ENCODE results near the gene RBFOX2. TPM values are rescaled to one million over a fixed set of nuclear protein-coding genes. Genes with fewer than 3 reads are reported as not detected.

RBFOX2 gene
- total RNA-seq, 2 donors from 2014 or later = 104 to 120 TPM

GRCh38 chr22:36010882-36011281 is 17.7 kb downstream of the RBFOX2 start:
- no peaks in the 10 kb centered on the region for H3K36me3 Mint-ChIP-seq (ENCODE audit: low read depth)
- WGBS, 2 experiments (ENCODE audit: insufficient coverage in 1 of 2, insufficient read length in 1 of 2) = 89 to 100% methylated on average over 1 to 2 of the region's 2 CpGs
- H3K9me3 Mint-ChIP-seq = no peaks in the 10 kb centered on the region
- DNase-seq = no peak
- Histone ChIP-seq H3K27ac (ENCODE audit: low read depth, low read length) (no peak overlapping the region), H3K9me3 (ENCODE audit: control insufficient read depth, low read length) (no peaks in the 10 kb centered on the region), H3K4me3 (ENCODE audit: low read length) (no peak overlapping the region), H3K36me3 (ENCODE audit: control insufficient read depth, insufficient read depth, low read length) (no peaks in the 10 kb centered on the region), H3K9ac (ENCODE audit: extremely low read depth, low read length, poor library complexity, severe bottlenecking) (no peak overlapping the region), H3K27me3 (ENCODE audit: control insufficient read depth, insufficient read depth, low read length, poor library complexity, severe bottlenecking) (peaks cover 2% of the 10 kb centered on the region), H3K4me1 (ENCODE audit: control insufficient read depth, insufficient read depth, low read length) (peaks cover 19% of the 10 kb centered on the region)
- H3K27me3 Mint-ChIP-seq (ENCODE audit: insufficient read depth) = no peaks in the 10 kb centered on the region
- no peak overlapping the region for H3K4me3 Mint-ChIP-seq
- peaks cover 40% of the 10 kb centered on the region for H3K4me1 Mint-ChIP-seq
- no peak for TF ChIP-seq CTCF (conservative IDR thresholded peaks at IDR 0.05)
- no peak overlapping the region for H3K27ac Mint-ChIP-seq

- DNase-seq = peak; percentile 75
- H3K27ac ChIP-seq (ENCODE audit: low read depth, low read length) = no peak overlapping the region
These were observed 18.5 kb downstream of the RBFOX2 start for GRCh38 chr22:36010090-36010489.

GRCh38 chr22:36009085-36009484 is 19.5 kb downstream of the RBFOX2 start:
- no peaks in the 10 kb centered on the region for H3K27me3 Mint-ChIP-seq (ENCODE audit: insufficient read depth)
- no peak overlapping the region for H3K9ac ChIP-seq (ENCODE audit: extremely low read depth, low read length, poor library complexity, severe bottlenecking)
- TF ChIP-seq CTCF (conservative IDR thresholded peaks at IDR 0.05) = no peak
- no peak overlapping the region for H3K4me3 ChIP-seq (ENCODE audit: low read length)
- H3K27ac ChIP-seq (ENCODE audit: low read depth, low read length) = no peak overlapping the region
- no peaks in the 10 kb centered on the region for H3K9me3 Mint-ChIP-seq
- peaks cover 34% of the 10 kb centered on the region for H3K4me1 Mint-ChIP-seq
- no peaks in the 10 kb centered on the region for H3K36me3 ChIP-seq (ENCODE audit: control insufficient read depth, insufficient read depth, low read length)
- no peak for DNase-seq
- H3K9me3 ChIP-seq (ENCODE audit: control insufficient read depth, low read length) = no peaks in the 10 kb centered on the region
- H3K27me3 ChIP-seq (ENCODE audit: control insufficient read depth, insufficient read depth, low read length, poor library complexity, severe bottlenecking) = no peaks in the 10 kb centered on the region
- peaks cover 2% of the 10 kb centered on the region for H3K36me3 Mint-ChIP-seq (ENCODE audit: low read depth)
- H3K4me1 ChIP-seq (ENCODE audit: control insufficient read depth, insufficient read depth, low read length) = peaks cover 7% of the 10 kb centered on the region
- H3K4me3 Mint-ChIP-seq = no peak overlapping the region
- WGBS, 2 experiments (ENCODE audit: insufficient coverage in 1 of 2, insufficient read length in 1 of 2) = 82 to 90% methylated on average over 1 to 3 of the region's 3 CpGs
- no peak overlapping the region for H3K27ac Mint-ChIP-seq

More at GRCh38 chr22:36010090-36010489, 18.5 kb downstream of the RBFOX2 start:
- no peaks in the 10 kb centered on the region for H3K27me3 ChIP-seq (ENCODE audit: control insufficient read depth, insufficient read depth, low read length, poor library complexity, severe bottlenecking)
- Mint-ChIP-seq H3K36me3 (ENCODE audit: low read depth) (no peaks in the 10 kb centered on the region), H3K27me3 (ENCODE audit: insufficient read depth) (no peaks in the 10 kb centered on the region), H3K4me3 (no peak overlapping the region), H3K4me1 (peaks cover 35% of the 10 kb centered on the region), H3K9me3 (no peaks in the 10 kb centered on the region), H3K27ac (no peak overlapping the region)
- H3K9me3 ChIP-seq (ENCODE audit: control insufficient read depth, low read length) = no peaks in the 10 kb centered on the region
- 31 to 47% methylated on average over 8 to 10 of the region's 10 CpGs for WGBS, 2 experiments (ENCODE audit: insufficient coverage in 1 of 2, insufficient read length in 1 of 2)
- no peak overlapping the region for H3K4me3 ChIP-seq (ENCODE audit: low read length)
- no peaks in the 10 kb centered on the region for H3K36me3 ChIP-seq (ENCODE audit: control insufficient read depth, insufficient read depth, low read length)
- H3K9ac ChIP-seq (ENCODE audit: extremely low read depth, low read length, poor library complexity, severe bottlenecking) = no peak overlapping the region
- TF ChIP-seq CTCF (conservative IDR thresholded peaks at IDR 0.05) = no peak
- H3K4me1 ChIP-seq (ENCODE audit: control insufficient read depth, insufficient read depth, low read length) = peaks cover 11% of the 10 kb centered on the region
